Astrocyte (in vitro differentiated cells and primary cell): Measurements from ENCODE around the gene S100P. TPM values are rescaled to one million over a fixed set of nuclear protein-coding genes. Genes with fewer than 3 reads are reported as not detected.
A peak's percentile ranks its signal among the peaks of the same experiment; 100 is the strongest.

Experiments used
- DNase-seq: peaks from one replicate; pipeline ENCODE4 v3.0.0-alpha.2; 2010; ENCODE audit warnings: low read depth
- FAIRE-seq: peaks from 2 replicates; lab custom pipeline; 2011; peaks lifted over from hg19 to GRCh38; lab: Jason Lieb, UNC
- H2AFZ ChIP-seq: 2 replicates; pipeline ENCODE4 v1.6.0; 2012; ENCODE audit warnings: low read depth, low read length, inconsistent platforms
- H3K27ac ChIP-seq: 2 replicates; pipeline ENCODE4 v1.5.1; 2011; ENCODE audit warnings: low read depth, low read length, inconsistent platforms
- H3K27me3 ChIP-seq: 2 replicates; pipeline ENCODE4 v1.6.0; 2011; ENCODE audit warnings: low read length, inconsistent platforms; ENCODE audit not compliant: insufficient read depth
- H3K36me3 ChIP-seq: 2 replicates; pipeline ENCODE4 v1.5.1; 2011; ENCODE audit warnings: low read length, inconsistent platforms; ENCODE audit not compliant: insufficient read depth
- H3K4me1 ChIP-seq: 2 replicates; pipeline ENCODE4 v1.5.1; 2011; ENCODE audit warnings: low read length, inconsistent platforms; ENCODE audit not compliant: insufficient read depth
- H3K4me2 ChIP-seq: 2 replicates; pipeline ENCODE4 v1.6.0; 2012; ENCODE audit warnings: low read length, inconsistent platforms
- H3K4me3 ChIP-seq: 2 replicates; pipeline ENCODE4 v1.5.1; 2011; ENCODE audit warnings: low read depth, mild to moderate bottlenecking, low read length, inconsistent platforms; ENCODE audit not compliant: insufficient read depth
- H3K79me2 ChIP-seq: 2 replicates; pipeline ENCODE4 v1.6.0; 2012; ENCODE audit warnings: mild to moderate bottlenecking, low read length, inconsistent platforms; ENCODE audit not compliant: insufficient read depth
- H3K9ac ChIP-seq: 2 replicates; pipeline ENCODE4 v1.6.0; 2012; ENCODE audit warnings: mild to moderate bottlenecking, low read length, inconsistent platforms
- H3K9me3 ChIP-seq: 2 replicates; pipeline ENCODE4 v1.5.1; 2012; ENCODE audit warnings: low read depth, mild to moderate bottlenecking, low read length, inconsistent platforms; ENCODE audit not compliant: insufficient read depth
- H4K20me1 ChIP-seq: 2 replicates; pipeline ENCODE4 v1.6.0; 2012; ENCODE audit warnings: low read length, inconsistent platforms; ENCODE audit not compliant: insufficient read depth
- H3K27ac Mint-ChIP-seq: one replicate; pipeline ENCODE4 v1.8.0; 2021; ENCODE audit warnings: mild to moderate bottlenecking, mixed read lengths; ENCODE audit not compliant: unreplicated experiment
- H3K27me3 Mint-ChIP-seq: one replicate; pipeline ENCODE4 v1.8.0; 2021; ENCODE audit warnings: low read depth, mixed read lengths; ENCODE audit not compliant: unreplicated experiment
- H3K36me3 Mint-ChIP-seq: one replicate; pipeline ENCODE4 v1.8.0; 2021; ENCODE audit warnings: low read depth, mixed read lengths; ENCODE audit not compliant: unreplicated experiment
- H3K4me1 Mint-ChIP-seq: one replicate; pipeline ENCODE4 v1.8.0; 2021; ENCODE audit warnings: low read depth, mixed read lengths; ENCODE audit not compliant: unreplicated experiment
- H3K4me3 Mint-ChIP-seq: one replicate; pipeline ENCODE4 v1.8.0; 2021; ENCODE audit warnings: mild to moderate bottlenecking, moderate library complexity, mixed read lengths; ENCODE audit not compliant: unreplicated experiment
- H3K9me3 Mint-ChIP-seq: one replicate; pipeline ENCODE4 v1.8.0; 2021; ENCODE audit warnings: mild to moderate bottlenecking, mixed read lengths; ENCODE audit not compliant: unreplicated experiment
- EZH2 ChIP-seq: IDR thresholded peaks from 2 replicates; pipeline ENCODE4 v1.6.1; 2012; ENCODE audit warnings: mild to moderate bottlenecking, low read length, inconsistent platforms; ENCODE audit not compliant: insufficient read depth
- total RNA-seq: library from RNA; stranded (reverse); gene quantifications from 2 replicates; pipeline ENCODE4 v1.2.1, GENCODE V29; 2021
- TF ChIP-seq, protein P1 (sequence below): IDR thresholded peaks from 2 replicates; pipeline ENCODE4 v1.5.1; 2011; ENCODE audit warnings: low read depth, mild to moderate bottlenecking, inconsistent platforms, low read length, moderate library complexity; ENCODE audit not compliant: insufficient read depth

S100P gene
- total RNA-seq, 1 donor from 2014 or later = not detected

DNA sequence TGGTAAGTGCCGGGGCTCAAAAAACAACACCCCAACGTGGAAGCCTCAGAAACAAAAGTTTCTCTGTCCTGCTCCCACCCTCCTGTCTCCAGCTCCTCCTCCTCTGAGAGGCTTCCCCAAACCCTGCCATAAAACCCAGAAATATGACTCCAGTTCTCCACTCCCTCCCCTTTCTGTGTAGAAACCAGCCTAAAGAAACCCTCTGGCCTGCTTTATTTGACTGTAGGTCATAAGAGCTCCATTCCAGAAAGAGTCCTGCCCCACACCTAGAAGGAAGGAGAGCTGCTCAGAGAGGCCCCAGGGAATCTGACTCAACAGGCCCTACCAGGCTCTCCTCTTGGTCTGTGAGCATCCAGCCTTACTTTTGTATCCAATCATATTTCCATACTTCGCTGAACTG, 872 bp upstream of the S100P start:
- no peak overlapping the region for H3K4me3 ChIP-seq
- Mint-ChIP-seq H3K9me3 (no peaks in the 10 kb centered on the region), H3K4me3 (no peak overlapping the region), H3K36me3 (peaks cover 5% of the 10 kb centered on the region), H3K27ac (peak overlapping the region; percentile 48), H3K4me1 (peaks cover 30% of the 10 kb centered on the region), H3K27me3 (no peaks in the 10 kb centered on the region)
- no peak overlapping the region for H3K4me2 ChIP-seq
- no peaks in the 10 kb centered on the region for H3K9me3 ChIP-seq
- no peaks in the 10 kb centered on the region for H3K79me2 ChIP-seq
- TF ChIP-seq, protein P1, sequence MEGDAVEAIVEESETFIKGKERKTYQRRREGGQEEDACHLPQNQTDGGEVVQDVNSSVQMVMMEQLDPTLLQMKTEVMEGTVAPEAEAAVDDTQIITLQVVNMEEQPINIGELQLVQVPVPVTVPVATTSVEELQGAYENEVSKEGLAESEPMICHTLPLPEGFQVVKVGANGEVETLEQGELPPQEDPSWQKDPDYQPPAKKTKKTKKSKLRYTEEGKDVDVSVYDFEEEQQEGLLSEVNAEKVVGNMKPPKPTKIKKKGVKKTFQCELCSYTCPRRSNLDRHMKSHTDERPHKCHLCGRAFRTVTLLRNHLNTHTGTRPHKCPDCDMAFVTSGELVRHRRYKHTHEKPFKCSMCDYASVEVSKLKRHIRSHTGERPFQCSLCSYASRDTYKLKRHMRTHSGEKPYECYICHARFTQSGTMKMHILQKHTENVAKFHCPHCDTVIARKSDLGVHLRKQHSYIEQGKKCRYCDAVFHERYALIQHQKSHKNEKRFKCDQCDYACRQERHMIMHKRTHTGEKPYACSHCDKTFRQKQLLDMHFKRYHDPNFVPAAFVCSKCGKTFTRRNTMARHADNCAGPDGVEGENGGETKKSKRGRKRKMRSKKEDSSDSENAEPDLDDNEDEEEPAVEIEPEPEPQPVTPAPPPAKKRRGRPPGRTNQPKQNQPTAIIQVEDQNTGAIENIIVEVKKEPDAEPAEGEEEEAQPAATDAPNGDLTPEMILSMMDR = no peak
- no peak for TF ChIP-seq EZH2
- DNase-seq (no peak), FAIRE-seq (no peak)
- no peaks in the 10 kb centered on the region for H3K36me3 ChIP-seq
- no peak overlapping the region for H2AFZ ChIP-seq
- H3K27me3 ChIP-seq = no peaks in the 10 kb centered on the region
- peaks cover 8% of the 10 kb centered on the region for H4K20me1 ChIP-seq
- H3K27ac ChIP-seq = no peak overlapping the region
- H3K4me1 ChIP-seq = peaks cover 21% of the 10 kb centered on the region
- no peak overlapping the region for H3K9ac ChIP-seq

DNA sequence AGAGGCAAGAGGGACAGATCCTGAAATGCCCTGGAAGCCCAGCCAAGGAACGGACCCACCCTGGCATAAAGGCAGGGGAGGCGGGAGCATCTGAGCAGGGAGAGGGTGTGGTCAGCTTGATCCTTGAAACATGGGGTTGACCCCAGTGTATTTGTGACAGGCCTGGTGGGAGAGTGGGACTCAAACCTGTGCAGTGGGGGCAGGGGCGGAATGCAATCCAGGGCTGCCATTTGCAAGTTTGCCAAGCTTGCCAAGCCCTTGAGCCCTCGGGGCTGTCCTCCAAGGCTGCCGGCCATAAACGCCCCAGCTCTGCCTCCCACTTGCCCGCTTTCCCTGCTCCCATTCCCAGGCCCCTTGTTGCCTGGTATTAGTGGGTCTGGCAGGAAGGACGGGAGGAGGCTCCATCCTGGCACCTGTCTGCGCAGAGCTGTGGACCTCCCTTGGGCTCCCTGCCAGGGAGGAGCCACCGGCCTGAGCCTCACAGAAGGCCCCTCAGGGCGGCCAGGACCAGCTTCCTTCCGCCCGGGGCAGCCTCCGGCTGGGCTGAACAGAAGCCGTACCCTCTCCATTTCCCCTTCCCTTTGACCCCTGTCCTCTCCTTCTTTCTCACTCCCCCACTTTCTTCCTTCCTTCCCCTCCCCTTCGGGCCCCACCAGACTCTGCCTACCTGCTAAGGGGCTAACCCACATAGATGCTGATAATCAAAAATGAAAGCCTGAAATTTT, 661 bp downstream of the S100P start:
- no peaks in the 10 kb centered on the region for H3K9me3 Mint-ChIP-seq
- no peak for DNase-seq
- no peaks in the 10 kb centered on the region for H3K27me3 Mint-ChIP-seq
- H3K4me1 Mint-ChIP-seq = peaks cover 18% of the 10 kb centered on the region
- Histone ChIP-seq H3K9ac (no peak overlapping the region), H4K20me1 (peaks cover 8% of the 10 kb centered on the region), H3K4me2 (no peak overlapping the region), H3K36me3 (no peaks in the 10 kb centered on the region), H2AFZ (no peak overlapping the region), H3K27me3 (no peaks in the 10 kb centered on the region), H3K4me1 (peaks cover 7% of the 10 kb centered on the region), H3K9me3 (no peaks in the 10 kb centered on the region), H3K4me3 (no peak overlapping the region), H3K27ac (no peak overlapping the region), H3K79me2 (no peaks in the 10 kb centered on the region)
- TF ChIP-seq, protein P1 = no peak
- no peak for TF ChIP-seq EZH2
- H3K27ac Mint-ChIP-seq = no peak overlapping the region
- H3K4me3 Mint-ChIP-seq = no peak overlapping the region
- no peak for FAIRE-seq
- peaks cover 5% of the 10 kb centered on the region for H3K36me3 Mint-ChIP-seq
